GM23338 (cell line): ENCODE data around the gene TASP1. TPM values are rescaled to one million over a fixed set of nuclear protein-coding genes. Genes with fewer than 3 reads are reported as not detected.

ENCODE experiments used
- ATAC-seq: fragments of 200-7000 bp; cut with Tn5 transposase; 3 replicates; pipeline ENCODE4 v1.9.1; 2020
- DNase-seq: peaks from one replicate; pipeline ENCODE4 v3.0.0-alpha.2; 2015; ENCODE audit warnings: low spot score
- H2AFZ ChIP-seq: fragments of 200-600 bp; sonication (generic); 2 replicates; pipeline ENCODE4 v1.8.0; 2016; ENCODE audit warnings: antibody characterized with exemption, mild to moderate bottlenecking, moderate library complexity
- H3F3A ChIP-seq: fragments of 200-600 bp; sonication (generic); replicated peaks from 2 replicates; pipeline ENCODE4 v1.8.0; 2017; ENCODE audit warnings: antibody characterized with exemption, mixed run types, low read depth
- H3K27ac ChIP-seq: fragments of 200-600 bp; sonication (generic); 2 replicates; pipeline ENCODE4 v1.6.1; 2016; ENCODE audit warnings: low read depth
- H3K27me3 ChIP-seq: fragments of 200-600 bp; sonication (generic); 2 replicates; pipeline ENCODE4 v1.8.0; 2016; ENCODE audit warnings: mild to moderate bottlenecking, mixed run types, moderate library complexity; ENCODE audit not compliant: insufficient read depth
- H3K36me3 ChIP-seq: fragments of 200-600 bp; sonication (generic); 2 replicates; pipeline ENCODE4 v1.8.0; 2016; ENCODE audit warnings: mild to moderate bottlenecking; ENCODE audit not compliant: insufficient read depth
- H3K4me1 ChIP-seq: fragments of 200-600 bp; sonication (generic); 2 replicates; pipeline ENCODE4 v1.8.0; 2016; ENCODE audit warnings: mild to moderate bottlenecking, moderate library complexity; ENCODE audit not compliant: insufficient read depth
- H3K4me2 ChIP-seq: fragments of 200-600 bp; sonication (generic); 2 replicates; pipeline ENCODE4 v1.7.1; 2017; ENCODE audit warnings: mixed run types
- H3K4me3 ChIP-seq: fragments of 200-600 bp; sonication (generic); 2 replicates; pipeline ENCODE4 v1.6.1; 2016; ENCODE audit warnings: mixed run types
- H3K79me2 ChIP-seq: fragments of 200-600 bp; sonication (generic); replicated peaks from 2 replicates; pipeline ENCODE4 v1.8.0; 2017; ENCODE audit warnings: mild to moderate bottlenecking; ENCODE audit not compliant: insufficient read depth
- H3K9me2 ChIP-seq: fragments of 200-600 bp; sonication (generic); 2 replicates; pipeline ENCODE4 v1.8.0; 2017; ENCODE audit not compliant: insufficient read depth
- H4K20me1 ChIP-seq: fragments of 200-600 bp; sonication (generic); replicated peaks from 2 replicates; pipeline ENCODE4 v1.8.0; 2017; ENCODE audit warnings: mild to moderate bottlenecking; ENCODE audit not compliant: insufficient read depth
- H3K27ac Mint-ChIP-seq: 2 replicates; pipeline ENCODE4 v1.8.0; 2020; ENCODE audit warnings: inconsistent platforms, mild to moderate bottlenecking, moderate library complexity, mixed read lengths
- H3K27me3 Mint-ChIP-seq: 3 replicates; pipeline ENCODE4 v1.8.0; 2022; ENCODE audit warnings: low read depth, mild to moderate bottlenecking, moderate library complexity, mixed read lengths, inconsistent platforms; ENCODE audit not compliant: insufficient read depth, poor library complexity
- H3K36me3 Mint-ChIP-seq: 3 replicates; pipeline ENCODE4 v1.8.0; 2021; ENCODE audit warnings: low read depth, mild to moderate bottlenecking, inconsistent platforms, moderate library complexity, mixed read lengths
- H3K4me1 Mint-ChIP-seq: 3 replicates; pipeline ENCODE4 v1.8.0; 2020; ENCODE audit warnings: mild to moderate bottlenecking, inconsistent platforms, mixed read lengths
- H3K4me3 Mint-ChIP-seq: 3 replicates; pipeline ENCODE4 v1.8.0; 2021; ENCODE audit warnings: moderate library complexity, mild to moderate bottlenecking, inconsistent platforms, mixed read lengths
- H3K9me3 Mint-ChIP-seq: 3 replicates; pipeline ENCODE4 v1.8.0; 2020; ENCODE audit warnings: moderate library complexity, mild to moderate bottlenecking, inconsistent platforms, mixed read lengths
- CREB1 ChIP-seq: fragments of 250-450 bp; sonication (Bioruptor Pico); IDR thresholded peaks from 2 replicates; pipeline ENCODE4 v1.5.0; 2020; ENCODE audit warnings: low read depth, mild to moderate bottlenecking, moderate library complexity
- EZH2 ChIP-seq: fragments of 200-600 bp; sonication (generic); IDR thresholded peaks from one replicate; pipeline ENCODE4 v1.8.0; 2017; ENCODE audit warnings: antibody characterized with exemption, mild to moderate bottlenecking, low read depth; ENCODE audit not compliant: unreplicated experiment
- EZH2phosphoT487 ChIP-seq: fragments of 200-600 bp; sonication (generic); IDR thresholded peaks from one replicate; pipeline ENCODE4 v1.8.1; 2018; ENCODE audit warnings: antibody characterized with exemption; ENCODE audit not compliant: unreplicated experiment
- JUNB ChIP-seq: IDR thresholded peaks from one replicate; pipeline ENCODE4 v1.6.1; 2016; ENCODE audit warnings: antibody characterized with exemption; ENCODE audit not compliant: unreplicated experiment
- NANOG ChIP-seq: IDR thresholded peaks from 2 replicates; pipeline ENCODE4 v1.6.1; 2016; ENCODE audit warnings: antibody characterized with exemption, borderline replicate concordance
- ZNF331 ChIP-seq: fragments of 250-450 bp; sonication (Bioruptor Pico); IDR thresholded peaks from 2 replicates; pipeline ENCODE4 v1.5.0; 2020; ENCODE audit warnings: low read depth, mild to moderate bottlenecking, moderate library complexity
- polyA plus RNA-seq: library from polyadenylated mRNA; unstranded; fragments of >200 nt; fragmentation: Nextera tagmentation; extraction: Ambion mirVana; gene quantifications from 2 replicates; pipeline ENCODE4 v1.2.1, GENCODE V29; 2016
- total RNA-seq: library from RNA; depleted of rRNA; stranded (reverse); fragments of >200 nt; shearing (Covaris generic); gene quantifications from 2 replicates; pipeline ENCODE4 v1.2.3, GENCODE V29; 2014
- TF ChIP-seq, protein P1 (sequence below): IDR thresholded peaks from 2 replicates; pipeline ENCODE4 v1.6.1; 2016; ENCODE audit warnings: antibody characterized with exemption
- TF ChIP-seq, protein P2 (sequence below): fragments of 250-450 bp; sonication (Bioruptor Pico); IDR thresholded peaks from 2 replicates; pipeline ENCODE4 v1.5.0; 2020; ENCODE audit warnings: mild to moderate bottlenecking, moderate library complexity
- TF ChIP-seq, protein P3 (sequence below), 2 experiments: fragments of 200-600 bp in 1 of 2; sonication (generic) in 1 of 2; conservative IDR thresholded peaks; 2 replicates each; pipeline versions ENCODE4 v1.5.1 to v1.6.1; 2016 to 2017; ENCODE audit warnings: antibody characterized with exemption in 2 of 2, low read depth in 2 of 2, mild to moderate bottlenecking in 2 of 2, moderate library complexity in 1 of 2
- TF ChIP-seq, protein P4 (sequence below): IDR thresholded peaks from one replicate; pipeline ENCODE4 v1.6.1; 2018; ENCODE audit warnings: antibody characterized with exemption; ENCODE audit not compliant: unreplicated experiment

TASP1 gene
- total and polyA plus RNA-seq, 2 experiments from 2014 or later: 9.7 to 9.8 TPM

DNA sequence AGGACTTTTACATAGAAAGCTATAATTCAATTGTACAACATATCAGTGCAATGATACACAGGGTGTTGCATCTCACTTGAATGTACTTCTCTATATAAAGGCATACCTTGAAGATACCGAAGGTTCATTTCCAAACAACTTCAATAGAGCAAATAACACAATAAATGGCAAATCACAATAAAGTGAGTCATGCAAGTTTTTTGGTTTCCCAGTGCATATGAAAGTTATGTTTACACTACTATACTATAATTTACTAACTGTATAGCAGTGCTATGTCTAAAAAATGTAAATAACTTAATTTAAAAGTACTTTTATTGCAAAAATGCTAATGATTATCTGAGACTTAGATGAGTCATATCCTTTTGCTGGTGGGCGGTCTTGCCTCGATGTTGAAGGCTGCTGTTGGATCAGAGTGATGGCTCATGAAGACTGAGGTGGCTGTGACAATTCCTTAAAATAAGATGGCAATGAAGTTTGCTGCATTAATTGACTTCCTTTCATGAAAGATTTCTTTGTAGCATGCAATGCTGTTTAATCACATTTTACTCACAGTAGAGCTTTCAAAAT is 188.8 kb downstream of the TASP1 start:
- Mint-ChIP-seq H3K27me3 (no peaks in the 10 kb centered on the region), H3K36me3 (peaks cover 7% of the 10 kb centered on the region; the same call in 2 of the 3 replicates), H3K4me1 (peaks cover 5% of the 10 kb centered on the region; the same call in 2 of the 3 replicates), H3K4me3 (no peak overlapping the region), H3K9me3 (no peaks in the 10 kb centered on the region), H3K27ac (no peak overlapping the region)
- Histone ChIP-seq H3K4me1 (no peaks in the 10 kb centered on the region; the same call in 1 of the 2 replicates), H3K79me2 (no peaks in the 10 kb centered on the region), H2AFZ (no peak overlapping the region), H3K27ac (no peak overlapping the region), H3K4me3 (no peak overlapping the region), H3K9me2 (peaks cover 25% of the 10 kb centered on the region), H3K36me3 (no peaks in the 10 kb centered on the region), H4K20me1 (no peaks in the 10 kb centered on the region; the same call in 1 of the 2 replicates), H3K4me2 (no peak overlapping the region), H3F3A (no peaks in the 10 kb centered on the region), H3K27me3 (no peaks in the 10 kb centered on the region)
- TF ChIP-seq CREB1 (no peak), NANOG (no peak), EZH2phosphoT487 (no peak), EZH2 (no peak), JUNB (no peak), ZNF331 (no peak)
- TF ChIP-seq, protein P1, sequence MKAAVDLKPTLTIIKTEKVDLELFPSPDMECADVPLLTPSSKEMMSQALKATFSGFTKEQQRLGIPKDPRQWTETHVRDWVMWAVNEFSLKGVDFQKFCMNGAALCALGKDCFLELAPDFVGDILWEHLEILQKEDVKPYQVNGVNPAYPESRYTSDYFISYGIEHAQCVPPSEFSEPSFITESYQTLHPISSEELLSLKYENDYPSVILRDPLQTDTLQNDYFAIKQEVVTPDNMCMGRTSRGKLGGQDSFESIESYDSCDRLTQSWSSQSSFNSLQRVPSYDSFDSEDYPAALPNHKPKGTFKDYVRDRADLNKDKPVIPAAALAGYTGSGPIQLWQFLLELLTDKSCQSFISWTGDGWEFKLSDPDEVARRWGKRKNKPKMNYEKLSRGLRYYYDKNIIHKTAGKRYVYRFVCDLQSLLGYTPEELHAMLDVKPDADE: no peak
- TF ChIP-seq, protein P2, sequence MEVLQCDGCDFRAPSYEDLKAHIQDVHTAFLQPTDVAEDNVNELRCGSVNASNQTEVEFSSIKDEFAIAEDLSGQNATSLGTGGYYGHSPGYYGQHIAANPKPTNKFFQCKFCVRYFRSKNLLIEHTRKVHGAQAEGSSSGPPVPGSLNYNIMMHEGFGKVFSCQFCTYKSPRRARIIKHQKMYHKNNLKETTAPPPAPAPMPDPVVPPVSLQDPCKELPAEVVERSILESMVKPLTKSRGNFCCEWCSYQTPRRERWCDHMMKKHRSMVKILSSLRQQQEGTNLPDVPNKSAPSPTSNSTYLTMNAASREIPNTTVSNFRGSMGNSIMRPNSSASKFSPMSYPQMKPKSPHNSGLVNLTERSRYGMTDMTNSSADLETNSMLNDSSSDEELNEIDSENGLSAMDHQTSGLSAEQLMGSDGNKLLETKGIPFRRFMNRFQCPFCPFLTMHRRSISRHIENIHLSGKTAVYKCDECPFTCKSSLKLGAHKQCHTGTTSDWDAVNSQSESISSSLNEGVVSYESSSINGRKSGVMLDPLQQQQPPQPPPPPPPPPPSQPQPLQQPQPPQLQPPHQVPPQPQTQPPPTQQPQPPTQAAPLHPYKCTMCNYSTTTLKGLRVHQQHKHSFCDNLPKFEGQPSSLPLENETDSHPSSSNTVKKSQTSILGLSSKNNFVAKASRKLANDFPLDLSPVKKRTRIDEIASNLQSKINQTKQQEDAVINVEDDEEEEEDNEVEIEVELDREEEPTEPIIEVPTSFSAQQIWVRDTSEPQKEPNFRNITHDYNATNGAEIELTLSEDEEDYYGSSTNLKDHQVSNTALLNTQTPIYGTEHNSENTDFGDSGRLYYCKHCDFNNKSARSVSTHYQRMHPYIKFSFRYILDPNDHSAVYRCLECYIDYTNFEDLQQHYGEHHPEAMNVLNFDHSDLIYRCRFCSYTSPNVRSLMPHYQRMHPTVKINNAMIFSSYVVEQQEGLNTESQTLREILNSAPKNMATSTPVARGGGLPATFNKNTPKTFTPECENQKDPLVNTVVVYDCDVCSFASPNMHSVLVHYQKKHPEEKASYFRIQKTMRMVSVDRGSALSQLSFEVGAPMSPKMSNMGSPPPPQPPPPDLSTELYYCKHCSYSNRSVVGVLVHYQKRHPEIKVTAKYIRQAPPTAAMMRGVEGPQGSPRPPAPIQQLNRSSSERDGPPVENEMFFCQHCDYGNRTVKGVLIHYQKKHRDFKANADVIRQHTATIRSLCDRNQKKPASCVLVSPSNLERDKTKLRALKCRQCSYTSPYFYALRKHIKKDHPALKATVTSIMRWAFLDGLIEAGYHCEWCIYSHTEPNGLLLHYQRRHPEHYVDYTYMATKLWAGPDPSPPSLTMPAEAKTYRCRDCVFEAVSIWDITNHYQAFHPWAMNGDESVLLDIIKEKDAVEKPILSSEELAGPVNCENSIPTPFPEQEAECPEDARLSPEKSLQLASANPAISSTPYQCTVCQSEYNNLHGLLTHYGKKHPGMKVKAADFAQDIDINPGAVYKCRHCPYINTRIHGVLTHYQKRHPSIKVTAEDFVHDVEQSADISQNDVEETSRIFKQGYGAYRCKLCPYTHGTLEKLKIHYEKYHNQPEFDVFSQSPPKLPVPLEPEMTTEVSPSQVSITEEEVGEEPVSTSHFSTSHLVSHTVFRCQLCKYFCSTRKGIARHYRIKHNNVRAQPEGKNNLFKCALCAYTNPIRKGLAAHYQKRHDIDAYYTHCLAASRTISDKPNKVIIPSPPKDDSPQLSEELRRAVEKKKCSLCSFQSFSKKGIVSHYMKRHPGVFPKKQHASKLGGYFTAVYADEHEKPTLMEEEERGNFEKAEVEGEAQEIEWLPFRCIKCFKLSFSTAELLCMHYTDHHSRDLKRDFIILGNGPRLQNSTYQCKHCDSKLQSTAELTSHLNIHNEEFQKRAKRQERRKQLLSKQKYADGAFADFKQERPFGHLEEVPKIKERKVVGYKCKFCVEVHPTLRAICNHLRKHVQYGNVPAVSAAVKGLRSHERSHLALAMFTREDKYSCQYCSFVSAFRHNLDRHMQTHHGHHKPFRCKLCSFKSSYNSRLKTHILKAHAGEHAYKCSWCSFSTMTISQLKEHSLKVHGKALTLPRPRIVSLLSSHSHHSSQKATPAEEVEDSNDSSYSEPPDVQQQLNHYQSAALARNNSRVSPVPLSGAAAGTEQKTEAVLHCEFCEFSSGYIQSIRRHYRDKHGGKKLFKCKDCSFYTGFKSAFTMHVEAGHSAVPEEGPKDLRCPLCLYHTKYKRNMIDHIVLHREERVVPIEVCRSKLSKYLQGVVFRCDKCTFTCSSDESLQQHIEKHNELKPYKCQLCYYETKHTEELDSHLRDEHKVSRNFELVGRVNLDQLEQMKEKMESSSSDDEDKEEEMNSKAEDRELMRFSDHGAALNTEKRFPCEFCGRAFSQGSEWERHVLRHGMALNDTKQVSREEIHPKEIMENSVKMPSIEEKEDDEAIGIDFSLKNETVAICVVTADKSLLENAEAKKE (CRISPR knock-in tag): no peak
- TF ChIP-seq, protein P3, sequence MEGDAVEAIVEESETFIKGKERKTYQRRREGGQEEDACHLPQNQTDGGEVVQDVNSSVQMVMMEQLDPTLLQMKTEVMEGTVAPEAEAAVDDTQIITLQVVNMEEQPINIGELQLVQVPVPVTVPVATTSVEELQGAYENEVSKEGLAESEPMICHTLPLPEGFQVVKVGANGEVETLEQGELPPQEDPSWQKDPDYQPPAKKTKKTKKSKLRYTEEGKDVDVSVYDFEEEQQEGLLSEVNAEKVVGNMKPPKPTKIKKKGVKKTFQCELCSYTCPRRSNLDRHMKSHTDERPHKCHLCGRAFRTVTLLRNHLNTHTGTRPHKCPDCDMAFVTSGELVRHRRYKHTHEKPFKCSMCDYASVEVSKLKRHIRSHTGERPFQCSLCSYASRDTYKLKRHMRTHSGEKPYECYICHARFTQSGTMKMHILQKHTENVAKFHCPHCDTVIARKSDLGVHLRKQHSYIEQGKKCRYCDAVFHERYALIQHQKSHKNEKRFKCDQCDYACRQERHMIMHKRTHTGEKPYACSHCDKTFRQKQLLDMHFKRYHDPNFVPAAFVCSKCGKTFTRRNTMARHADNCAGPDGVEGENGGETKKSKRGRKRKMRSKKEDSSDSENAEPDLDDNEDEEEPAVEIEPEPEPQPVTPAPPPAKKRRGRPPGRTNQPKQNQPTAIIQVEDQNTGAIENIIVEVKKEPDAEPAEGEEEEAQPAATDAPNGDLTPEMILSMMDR (conservative IDR thresholded peaks at IDR 0.05; ENCODE audit: low read depth in 2 of 2): no peak
- TF ChIP-seq, protein P4, sequence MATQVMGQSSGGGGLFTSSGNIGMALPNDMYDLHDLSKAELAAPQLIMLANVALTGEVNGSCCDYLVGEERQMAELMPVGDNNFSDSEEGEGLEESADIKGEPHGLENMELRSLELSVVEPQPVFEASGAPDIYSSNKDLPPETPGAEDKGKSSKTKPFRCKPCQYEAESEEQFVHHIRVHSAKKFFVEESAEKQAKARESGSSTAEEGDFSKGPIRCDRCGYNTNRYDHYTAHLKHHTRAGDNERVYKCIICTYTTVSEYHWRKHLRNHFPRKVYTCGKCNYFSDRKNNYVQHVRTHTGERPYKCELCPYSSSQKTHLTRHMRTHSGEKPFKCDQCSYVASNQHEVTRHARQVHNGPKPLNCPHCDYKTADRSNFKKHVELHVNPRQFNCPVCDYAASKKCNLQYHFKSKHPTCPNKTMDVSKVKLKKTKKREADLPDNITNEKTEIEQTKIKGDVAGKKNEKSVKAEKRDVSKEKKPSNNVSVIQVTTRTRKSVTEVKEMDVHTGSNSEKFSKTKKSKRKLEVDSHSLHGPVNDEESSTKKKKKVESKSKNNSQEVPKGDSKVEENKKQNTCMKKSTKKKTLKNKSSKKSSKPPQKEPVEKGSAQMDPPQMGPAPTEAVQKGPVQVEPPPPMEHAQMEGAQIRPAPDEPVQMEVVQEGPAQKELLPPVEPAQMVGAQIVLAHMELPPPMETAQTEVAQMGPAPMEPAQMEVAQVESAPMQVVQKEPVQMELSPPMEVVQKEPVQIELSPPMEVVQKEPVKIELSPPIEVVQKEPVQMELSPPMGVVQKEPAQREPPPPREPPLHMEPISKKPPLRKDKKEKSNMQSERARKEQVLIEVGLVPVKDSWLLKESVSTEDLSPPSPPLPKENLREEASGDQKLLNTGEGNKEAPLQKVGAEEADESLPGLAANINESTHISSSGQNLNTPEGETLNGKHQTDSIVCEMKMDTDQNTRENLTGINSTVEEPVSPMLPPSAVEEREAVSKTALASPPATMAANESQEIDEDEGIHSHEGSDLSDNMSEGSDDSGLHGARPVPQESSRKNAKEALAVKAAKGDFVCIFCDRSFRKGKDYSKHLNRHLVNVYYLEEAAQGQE: no peak
- ATAC-seq (no peak), DNase-seq (no peak)
